ENCODE data around the gene PPFIBP1.

PPFIBP1 gene

GRCh38 chr12:27665704-27666103 lies 141.7 kb downstream of the PPFIBP1 start:
- DNase-seq (ENCODE audit: low spot score) = no peak
- TF ChIP-seq CTCF (IDR thresholded peaks at IDR 0.05) = no peak
- Histone ChIP-seq H3K27ac (no peak overlapping the region), H3K4me3 (no peak overlapping the region)

GRCh38 chr12:27666510-27666909 lies 142.5 kb downstream of the PPFIBP1 start:
- no peak overlapping the region for H3K4me3 ChIP-seq
- TF ChIP-seq CTCF (IDR thresholded peaks at IDR 0.05) = no peak
- DNase-seq (ENCODE audit: low spot score) = no peak
- peak overlapping the region in 1 of 2 donors; percentile 69 for H3K27ac ChIP-seq

DNA sequence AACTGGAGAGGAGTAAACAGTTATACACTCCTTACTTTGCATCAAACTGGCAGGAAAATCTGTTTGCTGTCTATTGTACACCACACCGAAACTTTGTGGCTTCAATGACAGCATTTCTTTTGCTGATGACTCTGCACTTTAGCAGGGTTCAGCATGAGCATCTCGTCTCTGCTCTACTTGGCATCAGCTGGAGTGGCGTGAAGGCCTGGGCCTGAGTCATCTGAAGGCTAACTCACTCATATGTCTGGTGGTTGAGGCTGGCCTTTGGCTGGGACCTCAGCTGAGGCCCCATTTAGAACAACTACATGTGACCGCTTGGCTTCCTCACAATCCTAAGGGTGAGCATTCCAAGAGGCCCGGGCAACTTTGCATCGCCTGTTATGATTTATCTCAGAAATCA lies 143.5 kb downstream of the PPFIBP1 start:
- no peak overlapping the region for H3K4me3 ChIP-seq
- peak; percentile 77 for DNase-seq (ENCODE audit: low spot score)
- TF ChIP-seq CTCF (IDR thresholded peaks at IDR 0.05) = no peak
- H3K27ac ChIP-seq = peak overlapping the region; percentile 64 to 69

- TF ChIP-seq CTCF (IDR thresholded peaks at IDR 0.05) = no peak
- DNase-seq (ENCODE audit: low spot score) = no peak
- Histone ChIP-seq H3K4me3 (no peak overlapping the region), H3K27ac (peak overlapping the region; percentile 29 to 51)
Observed at GRCh38 chr12:27672051-27672450, 148.0 kb downstream of the PPFIBP1 start.

DNA sequence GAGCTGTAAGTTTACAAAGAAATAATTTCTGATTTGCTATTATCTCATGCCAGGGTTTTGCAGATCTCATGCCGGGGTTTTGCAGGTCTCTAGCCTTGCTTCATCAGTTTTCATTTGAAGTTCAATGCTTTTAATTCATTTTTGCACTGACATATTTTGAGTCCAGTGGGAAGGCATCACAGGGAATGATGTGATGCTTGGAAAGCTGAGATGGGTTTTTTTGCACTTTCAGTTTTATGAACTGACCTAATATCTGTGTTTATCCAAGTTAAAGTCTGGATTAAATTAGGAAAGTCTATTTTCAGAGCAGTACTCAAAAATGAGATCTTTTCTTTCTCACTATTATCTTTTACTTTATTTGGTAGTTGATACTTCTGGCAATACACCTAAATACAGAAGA lies 148.6 kb downstream of the PPFIBP1 start:
- Histone ChIP-seq H3K4me3 (peak overlapping the region; percentile 5), H3K27ac (peak overlapping the region; percentile 29 to 40)
- DNase-seq (ENCODE audit: low spot score) = no peak
- TF ChIP-seq CTCF (IDR thresholded peaks at IDR 0.05) = no peak

GRCh38 chr12:27673101-27673718 lies 149.2 kb downstream of the PPFIBP1 start:
- Histone ChIP-seq H3K27ac (peak overlapping the region; percentile 29 to 40), H3K4me3 (peak overlapping the region; percentile 5)
- TF ChIP-seq CTCF (IDR thresholded peaks at IDR 0.05) = no peak
- no peak for DNase-seq (ENCODE audit: low spot score)

DNA sequence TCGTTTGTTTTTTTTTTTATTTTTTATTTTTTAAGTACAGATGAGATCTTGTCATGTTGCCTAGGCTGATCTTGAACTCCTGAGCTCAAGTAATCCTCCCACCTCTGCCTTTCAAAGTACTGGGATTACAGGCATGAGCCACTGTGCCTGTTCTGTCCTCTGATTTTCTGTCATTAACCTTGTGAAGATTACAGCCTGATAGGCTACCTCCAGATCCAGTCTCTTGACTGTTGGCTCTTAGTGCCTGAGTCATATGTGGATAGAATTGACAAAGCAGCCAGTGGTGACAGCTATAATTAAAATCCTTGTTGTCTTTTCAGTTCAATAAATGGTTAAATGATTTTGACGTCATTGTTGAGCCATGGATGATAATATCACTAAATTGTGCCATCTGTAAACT lies 151.0 kb downstream of the PPFIBP1 start:
- Histone ChIP-seq H3K4me3 (no peak overlapping the region), H3K27ac (no peak overlapping the region)
- no peak for TF ChIP-seq CTCF (IDR thresholded peaks at IDR 0.05)
- no peak for DNase-seq (ENCODE audit: low spot score)

Measured in coronary artery (tissue), 2 donors.